ENCODE data around the gene DOK6.

Gene DOK6

DNA sequence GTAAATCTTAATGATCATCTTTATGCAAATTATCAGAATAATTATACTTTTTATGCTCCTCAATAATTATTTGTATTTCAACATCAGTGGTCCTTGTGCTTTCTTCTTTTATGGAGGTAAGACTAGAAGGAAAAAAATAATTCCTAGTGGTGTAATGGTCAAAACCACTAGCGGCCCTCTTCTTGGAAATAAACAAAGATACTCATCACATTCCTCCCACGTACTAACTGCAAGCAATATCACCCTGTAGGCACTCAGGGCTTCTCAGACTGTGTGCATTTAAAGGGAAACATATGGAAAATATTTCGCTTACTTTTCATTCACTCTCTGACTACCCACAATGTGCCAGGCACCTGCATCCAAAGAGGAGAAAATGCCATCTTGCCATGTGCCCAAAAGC is 263.7 kb downstream of the DOK6 start:
- no peaks in the 10 kb centered on the region for H3K9me3 ChIP-seq (ENCODE audit: control insufficient read depth, insufficient read depth, low read length)
- no peak for DNase-seq (ENCODE audit: low read depth, low spot score)
- no peaks in the 10 kb centered on the region for H3K27me3 ChIP-seq (ENCODE audit: control insufficient read depth, insufficient read depth, low read length)
- H3K27ac ChIP-seq (ENCODE audit: low read length): no peak overlapping the region
- no peaks in the 10 kb centered on the region for H3K4me1 ChIP-seq (ENCODE audit: control insufficient read depth, insufficient read depth, low read length)
- H3K36me3 ChIP-seq (ENCODE audit: control insufficient read depth, insufficient read depth, low read length): no peaks in the 10 kb centered on the region
- no peak overlapping the region for H3K4me3 ChIP-seq (ENCODE audit: low read length)
- WGBS (ENCODE audit: insufficient coverage, insufficient read length): no CpG with 5 or more reads among the region's 3 CpGs

DNA sequence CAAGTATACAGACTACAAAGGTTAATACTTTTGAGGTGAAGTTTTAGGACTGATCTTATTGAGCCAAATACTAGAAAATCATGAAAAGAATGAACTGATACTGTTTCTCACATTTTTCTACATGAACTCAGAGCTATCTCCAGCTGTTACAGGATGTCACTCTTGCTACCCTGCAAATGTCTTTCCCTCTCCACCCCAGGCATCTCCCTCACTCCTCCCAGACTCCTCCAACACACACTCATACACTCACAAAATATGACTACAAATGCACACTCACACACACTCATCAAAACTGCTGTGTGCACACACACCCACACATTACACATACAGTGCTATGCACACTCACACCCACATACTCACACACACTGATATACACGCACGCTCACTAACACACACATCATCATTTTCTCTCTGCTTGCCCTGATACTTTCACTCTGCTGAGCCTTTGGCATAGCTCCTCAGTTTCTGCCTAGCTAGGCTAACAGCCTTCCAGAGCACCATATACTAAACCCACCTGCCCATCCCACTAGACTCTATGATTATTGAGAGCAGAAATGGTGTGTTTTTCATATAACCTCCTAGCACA is 273.7 kb downstream of the DOK6 start:
- H3K4me1 ChIP-seq (ENCODE audit: control insufficient read depth, insufficient read depth, low read length): no peaks in the 10 kb centered on the region
- H3K27me3 ChIP-seq (ENCODE audit: control insufficient read depth, insufficient read depth, low read length): no peaks in the 10 kb centered on the region
- no peak for DNase-seq (ENCODE audit: low read depth, low spot score)
- 100% methylated on average over 2 of the region's 2 CpGs for WGBS (ENCODE audit: insufficient coverage, insufficient read length)
- H3K27ac ChIP-seq (ENCODE audit: low read length): no peak overlapping the region
- H3K4me3 ChIP-seq (ENCODE audit: low read length): no peak overlapping the region
- no peaks in the 10 kb centered on the region for H3K9me3 ChIP-seq (ENCODE audit: control insufficient read depth, insufficient read depth, low read length)
- H3K36me3 ChIP-seq (ENCODE audit: control insufficient read depth, insufficient read depth, low read length): no peaks in the 10 kb centered on the region

DNA sequence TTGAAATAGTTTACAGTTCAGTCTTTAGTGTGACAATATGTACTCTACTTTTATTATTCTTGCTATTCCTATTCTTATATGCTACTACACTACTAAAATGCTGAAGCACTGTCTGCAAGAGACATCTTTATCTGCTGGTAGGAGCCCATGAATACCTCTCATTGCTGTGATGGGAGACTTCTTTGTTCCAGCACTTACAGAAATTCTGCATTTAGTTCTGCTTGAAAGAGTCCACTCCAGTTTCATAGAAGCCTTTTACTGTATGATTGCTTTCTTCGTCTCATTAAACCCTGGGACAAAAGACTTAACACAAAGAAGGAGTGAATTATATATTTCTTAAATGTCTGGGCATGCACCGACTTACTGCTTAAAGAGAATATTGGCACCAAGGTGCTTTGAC is 274.3 kb downstream of the DOK6 start:
- H3K4me1 ChIP-seq (ENCODE audit: control insufficient read depth, insufficient read depth, low read length): no peaks in the 10 kb centered on the region
- H3K4me3 ChIP-seq (ENCODE audit: low read length): no peak overlapping the region
- no peak for DNase-seq (ENCODE audit: low read depth, low spot score)
- H3K27ac ChIP-seq (ENCODE audit: low read length): no peak overlapping the region
- no peaks in the 10 kb centered on the region for H3K9me3 ChIP-seq (ENCODE audit: control insufficient read depth, insufficient read depth, low read length)
- no peaks in the 10 kb centered on the region for H3K27me3 ChIP-seq (ENCODE audit: control insufficient read depth, insufficient read depth, low read length)
- no peaks in the 10 kb centered on the region for H3K36me3 ChIP-seq (ENCODE audit: control insufficient read depth, insufficient read depth, low read length)
- WGBS (ENCODE audit: insufficient coverage, insufficient read length): no CpG with 5 or more reads among the region's 2 CpGs

DNA sequence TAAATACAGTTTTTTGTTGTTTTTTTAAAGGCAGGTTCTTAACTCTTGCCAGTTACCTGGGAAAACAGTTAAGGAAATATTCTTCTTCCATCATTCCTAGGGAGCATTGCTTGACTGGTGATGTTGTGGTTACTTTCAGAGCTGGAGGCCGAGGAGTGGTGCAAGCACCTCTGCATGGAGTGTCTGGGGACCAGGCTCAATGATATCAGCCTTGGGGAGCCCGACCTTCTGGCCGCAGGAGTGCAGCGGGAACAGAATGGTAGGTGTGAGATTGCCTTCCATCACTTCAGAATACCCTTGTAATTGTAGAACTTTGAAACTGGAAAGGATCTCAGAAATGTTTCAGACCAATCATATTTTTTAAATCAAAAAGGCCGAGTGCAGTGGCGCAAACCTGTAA is 276.9 kb downstream of the DOK6 start:
- no CpG with 5 or more reads among the region's 6 CpGs for WGBS (ENCODE audit: insufficient coverage, insufficient read length)
- DNase-seq (ENCODE audit: low read depth, low spot score): no peak

DNA sequence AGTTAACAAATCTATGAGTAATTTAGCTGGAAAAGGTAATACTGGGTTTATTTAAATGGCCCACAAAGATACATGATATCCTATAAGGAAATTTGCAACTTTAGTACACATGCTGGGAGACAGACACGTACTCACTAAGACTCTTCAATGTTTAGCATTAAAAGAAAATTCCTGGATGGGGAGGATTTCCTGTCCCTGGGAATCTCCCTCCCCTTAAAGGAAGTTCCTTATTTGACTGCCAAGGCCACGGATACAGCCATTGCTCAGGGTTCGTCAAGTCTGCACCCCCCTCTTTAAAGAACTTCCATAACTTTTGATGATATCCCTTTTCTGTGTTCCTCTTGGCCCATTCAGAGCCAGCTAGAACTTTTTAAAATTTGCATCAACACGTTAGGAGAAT is 279.4 kb downstream of the DOK6 start:
- WGBS (ENCODE audit: insufficient coverage, insufficient read length): no CpG with 5 or more reads among the region's 4 CpGs
- H3K4me1 ChIP-seq (ENCODE audit: control insufficient read depth, insufficient read depth, low read length): no peaks in the 10 kb centered on the region
- H3K27me3 ChIP-seq (ENCODE audit: control insufficient read depth, insufficient read depth, low read length): no peaks in the 10 kb centered on the region
- no peak for DNase-seq (ENCODE audit: low read depth, low spot score)
- no peaks in the 10 kb centered on the region for H3K9me3 ChIP-seq (ENCODE audit: control insufficient read depth, insufficient read depth, low read length)
- H3K36me3 ChIP-seq (ENCODE audit: control insufficient read depth, insufficient read depth, low read length): no peaks in the 10 kb centered on the region
- H3K27ac ChIP-seq (ENCODE audit: low read length): no peak overlapping the region
- H3K4me3 ChIP-seq (ENCODE audit: low read length): no peak overlapping the region

More for the DNA sequence above, 276.9 kb downstream of the DOK6 start:
- no peaks in the 10 kb centered on the region for H3K36me3 ChIP-seq (ENCODE audit: control insufficient read depth, insufficient read depth, low read length)
- no peaks in the 10 kb centered on the region for H3K27me3 ChIP-seq (ENCODE audit: control insufficient read depth, insufficient read depth, low read length)
- no peak overlapping the region for H3K27ac ChIP-seq (ENCODE audit: low read length)
- no peaks in the 10 kb centered on the region for H3K9me3 ChIP-seq (ENCODE audit: control insufficient read depth, insufficient read depth, low read length)
- H3K4me3 ChIP-seq (ENCODE audit: low read length): no peak overlapping the region
- H3K4me1 ChIP-seq (ENCODE audit: control insufficient read depth, insufficient read depth, low read length): no peaks in the 10 kb centered on the region

DNA sequence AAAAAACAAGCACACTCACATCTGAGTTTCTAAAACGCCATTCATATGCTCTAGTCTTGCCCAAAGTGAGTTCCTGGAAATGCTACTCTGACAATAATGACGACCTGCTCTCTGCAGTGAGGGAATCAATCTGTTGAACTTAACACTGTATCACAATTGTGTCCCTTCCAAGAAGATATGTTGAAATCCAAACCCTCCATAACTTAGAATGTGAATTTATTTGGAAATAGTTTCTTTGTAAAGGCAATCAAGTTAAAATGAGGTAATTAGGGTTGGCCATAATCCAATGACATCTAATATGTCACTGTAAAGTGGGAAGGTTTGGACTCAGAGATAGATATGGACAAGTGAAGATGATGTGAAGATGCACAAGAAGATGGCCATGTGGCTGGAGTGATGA is 282.5 kb downstream of the DOK6 start:
- H3K4me3 ChIP-seq (ENCODE audit: low read length): no peak overlapping the region
- H3K4me1 ChIP-seq (ENCODE audit: control insufficient read depth, insufficient read depth, low read length): no peaks in the 10 kb centered on the region
- WGBS (ENCODE audit: insufficient coverage, insufficient read length): no CpG with 5 or more reads among the region's 2 CpGs

DNA sequence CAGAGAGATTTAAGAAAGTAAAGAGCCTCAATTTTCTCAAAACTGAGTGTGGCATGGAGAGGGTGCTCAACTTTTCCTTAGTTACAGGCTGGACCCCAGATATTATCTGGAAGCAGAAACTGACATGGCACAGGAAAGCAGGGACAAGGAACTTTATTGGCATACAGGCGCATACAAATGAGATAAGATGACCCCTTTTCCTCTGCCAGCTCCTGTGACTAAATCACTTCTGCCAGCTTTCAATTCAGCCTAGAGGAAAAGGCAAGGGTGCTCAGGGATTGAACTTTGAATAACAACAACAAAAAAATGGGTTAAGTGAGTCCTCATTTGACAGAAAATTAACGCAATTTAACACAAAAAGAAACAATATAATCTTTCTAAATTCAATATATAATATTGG is 284.1 kb downstream of the DOK6 start:
- H3K4me1 ChIP-seq (ENCODE audit: control insufficient read depth, insufficient read depth, low read length): no peaks in the 10 kb centered on the region
- no peak overlapping the region for H3K4me3 ChIP-seq (ENCODE audit: low read length)
- no peaks in the 10 kb centered on the region for H3K9me3 ChIP-seq (ENCODE audit: control insufficient read depth, insufficient read depth, low read length)
- no peak for DNase-seq (ENCODE audit: low read depth, low spot score)
- WGBS (ENCODE audit: insufficient coverage, insufficient read length): no CpG with 5 or more reads among the region's 2 CpGs
- H3K36me3 ChIP-seq (ENCODE audit: control insufficient read depth, insufficient read depth, low read length): no peaks in the 10 kb centered on the region
- no peaks in the 10 kb centered on the region for H3K27me3 ChIP-seq (ENCODE audit: control insufficient read depth, insufficient read depth, low read length)
- H3K27ac ChIP-seq (ENCODE audit: low read length): no peak overlapping the region

More for the DNA sequence above, 282.5 kb downstream of the DOK6 start:
- Histone ChIP-seq H3K36me3 (ENCODE audit: control insufficient read depth, insufficient read depth, low read length) (no peaks in the 10 kb centered on the region), H3K27me3 (ENCODE audit: control insufficient read depth, insufficient read depth, low read length) (no peaks in the 10 kb centered on the region), H3K27ac (ENCODE audit: low read length) (no peak overlapping the region), H3K9me3 (ENCODE audit: control insufficient read depth, insufficient read depth, low read length) (no peaks in the 10 kb centered on the region)
- DNase-seq (ENCODE audit: low read depth, low spot score): no peak

DNA sequence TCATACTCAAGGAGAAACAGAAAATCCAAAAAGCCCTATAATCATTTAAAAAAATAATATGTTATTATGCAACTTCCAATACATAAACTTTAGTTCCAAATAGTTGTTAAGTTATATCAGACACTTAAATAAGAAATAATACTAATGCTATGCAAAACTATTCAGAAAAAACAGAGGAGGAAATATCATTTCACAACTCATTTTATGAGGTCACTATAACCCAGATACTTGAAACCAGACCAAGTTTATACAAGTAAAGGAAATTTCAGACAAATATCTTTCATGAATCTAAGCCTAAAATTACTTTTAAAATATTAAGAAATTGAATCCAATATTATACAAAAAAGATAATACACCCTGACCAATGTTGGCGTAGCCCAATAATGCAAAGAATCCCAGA is 286.2 kb downstream of the DOK6 start:
- no CpG with 5 or more reads among the region's 1 CpG for WGBS (ENCODE audit: insufficient coverage, insufficient read length)
- Histone ChIP-seq H3K27me3 (ENCODE audit: control insufficient read depth, insufficient read depth, low read length) (no peaks in the 10 kb centered on the region), H3K4me1 (ENCODE audit: control insufficient read depth, insufficient read depth, low read length) (no peaks in the 10 kb centered on the region), H3K9me3 (ENCODE audit: control insufficient read depth, insufficient read depth, low read length) (no peaks in the 10 kb centered on the region), H3K27ac (ENCODE audit: low read length) (no peak overlapping the region), H3K36me3 (ENCODE audit: control insufficient read depth, insufficient read depth, low read length) (no peaks in the 10 kb centered on the region), H3K4me3 (ENCODE audit: low read length) (no peak overlapping the region)
- no peak for DNase-seq (ENCODE audit: low read depth, low spot score)

DNA sequence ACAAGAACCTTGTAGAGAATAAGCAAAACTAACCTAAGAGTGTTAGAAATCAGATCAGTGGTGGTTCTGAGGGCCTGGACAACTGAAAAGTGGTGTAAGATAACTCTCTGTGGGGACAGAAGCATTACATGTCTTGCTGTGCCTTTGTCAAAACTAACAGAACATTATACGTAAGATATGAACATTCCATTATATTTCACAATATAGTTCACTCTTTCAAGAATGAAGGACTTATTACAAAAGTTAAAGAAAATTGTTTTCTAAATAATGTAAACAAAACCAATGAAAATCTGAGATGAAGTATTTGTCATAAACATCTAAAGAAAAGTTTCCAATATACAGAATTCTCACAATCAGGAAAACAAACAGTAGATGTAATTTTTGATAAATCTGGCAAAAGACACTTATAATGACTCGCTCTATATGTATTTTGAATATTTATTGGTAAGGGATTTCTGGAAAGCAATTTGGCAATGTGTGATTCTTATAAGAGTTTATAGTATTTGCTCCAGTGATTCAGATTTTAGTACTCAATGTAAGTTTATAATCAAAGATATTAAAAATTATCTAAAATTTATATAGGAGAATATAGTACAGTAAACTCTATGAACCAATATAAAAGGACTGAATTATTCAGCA is 288.6 kb downstream of the DOK6 start:
- WGBS (ENCODE audit: insufficient coverage, insufficient read length): no CpG with 5 or more reads among the region's 2 CpGs
- Histone ChIP-seq H3K27me3 (ENCODE audit: control insufficient read depth, insufficient read depth, low read length) (no peaks in the 10 kb centered on the region), H3K36me3 (ENCODE audit: control insufficient read depth, insufficient read depth, low read length) (no peaks in the 10 kb centered on the region), H3K4me3 (ENCODE audit: low read length) (no peak overlapping the region), H3K9me3 (ENCODE audit: control insufficient read depth, insufficient read depth, low read length) (no peaks in the 10 kb centered on the region), H3K27ac (ENCODE audit: low read length) (no peak overlapping the region), H3K4me1 (ENCODE audit: control insufficient read depth, insufficient read depth, low read length) (no peaks in the 10 kb centered on the region)
- no peak for DNase-seq (ENCODE audit: low read depth, low spot score)

DNA sequence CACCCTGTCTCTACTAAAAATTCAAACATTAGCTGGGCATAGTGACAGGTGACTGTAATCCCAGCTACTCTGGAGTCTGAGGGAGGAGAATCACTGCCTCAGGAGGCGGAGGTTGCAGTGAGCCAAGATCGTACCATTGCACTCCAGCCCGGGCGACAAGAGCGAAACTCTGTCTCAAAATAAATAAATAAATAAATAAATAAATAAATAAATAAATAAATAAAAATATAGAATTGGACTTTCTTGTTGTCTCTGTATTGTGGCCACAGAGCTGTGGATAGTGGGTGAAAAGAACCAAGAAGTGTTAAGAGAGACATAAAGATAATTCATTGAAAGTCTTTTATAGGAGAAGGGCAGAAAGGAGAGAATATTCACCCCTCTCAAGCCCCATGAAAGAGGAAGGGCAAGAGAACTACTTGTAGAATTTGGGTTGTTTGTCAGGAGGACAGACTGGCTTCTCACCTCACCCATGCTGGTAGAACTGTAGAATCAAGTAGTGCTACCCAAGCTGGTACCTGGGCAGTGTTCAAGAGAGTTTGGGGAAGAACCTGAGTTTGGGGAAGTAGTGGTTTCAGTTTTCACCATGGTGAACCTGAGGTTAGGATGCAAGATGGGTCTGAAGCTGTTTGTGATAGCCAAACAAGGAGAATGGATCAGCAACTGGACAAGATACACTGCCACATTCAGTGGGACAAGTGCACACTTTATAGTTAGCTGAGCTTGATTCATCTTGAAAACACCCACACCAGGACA is 290.5 kb downstream of the DOK6 start:
- Histone ChIP-seq H3K4me3 (ENCODE audit: low read length) (no peak overlapping the region), H3K27ac (ENCODE audit: low read length) (no peak overlapping the region), H3K36me3 (ENCODE audit: control insufficient read depth, insufficient read depth, low read length) (no peaks in the 10 kb centered on the region), H3K4me1 (ENCODE audit: control insufficient read depth, insufficient read depth, low read length) (no peaks in the 10 kb centered on the region), H3K27me3 (ENCODE audit: control insufficient read depth, insufficient read depth, low read length) (no peaks in the 10 kb centered on the region), H3K9me3 (ENCODE audit: control insufficient read depth, insufficient read depth, low read length) (no peaks in the 10 kb centered on the region)
- no peak for DNase-seq (ENCODE audit: low read depth, low spot score)
- no CpG with 5 or more reads among the region's 5 CpGs for WGBS (ENCODE audit: insufficient coverage, insufficient read length)

DNA sequence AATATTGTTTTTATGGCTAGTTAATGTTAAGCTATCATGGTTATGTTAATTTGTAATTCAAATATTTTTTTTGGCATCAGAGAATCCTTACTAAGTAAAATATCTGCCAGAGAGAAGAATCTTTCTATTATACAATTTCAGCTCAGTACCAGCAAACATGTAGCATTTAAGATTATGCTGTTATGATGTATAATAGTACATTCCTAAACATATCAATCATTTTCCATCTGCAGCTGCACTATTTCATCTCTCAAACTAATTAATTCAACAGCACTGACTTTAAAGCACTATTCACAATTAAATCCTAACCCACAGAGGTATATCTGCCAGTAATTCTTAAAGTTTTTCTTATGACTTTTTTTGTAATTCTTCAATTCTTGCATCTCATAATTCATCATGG is 296.4 kb downstream of the DOK6 start:
- H3K4me1 ChIP-seq (ENCODE audit: control insufficient read depth, insufficient read depth, low read length): no peaks in the 10 kb centered on the region
- H3K27me3 ChIP-seq (ENCODE audit: control insufficient read depth, insufficient read depth, low read length): no peaks in the 10 kb centered on the region
- H3K27ac ChIP-seq (ENCODE audit: low read length): no peak overlapping the region
- no peaks in the 10 kb centered on the region for H3K9me3 ChIP-seq (ENCODE audit: control insufficient read depth, insufficient read depth, low read length)
- no peaks in the 10 kb centered on the region for H3K36me3 ChIP-seq (ENCODE audit: control insufficient read depth, insufficient read depth, low read length)
- no peak for DNase-seq (ENCODE audit: low read depth, low spot score)
- no peak overlapping the region for H3K4me3 ChIP-seq (ENCODE audit: low read length)
